ENCODE data around the gene PGLYRP1. TPM values are rescaled to one million over a fixed set of nuclear protein-coding genes. Genes with fewer than 3 reads are reported as not detected.

Gene PGLYRP1
- not detected for total RNA-seq (2021; ENCODE audit: unreplicated experiment)
- not detected in 2 replicates for polyA plus RNA-seq (2012)
- Bru-seq, nascent RNA = not detected
- not detected for BruChase-seq, experiment 1, labeled RNA remaining after a 6-hour chase
- BruChase-seq, experiment 2, labeled RNA remaining after a 2-hour chase = not detected
- long read RNA-seq, partial matches to known transcripts = 0 of 1 reads
- long read RNA-seq, other reads (novel, unspliced or antisense) = 1 of 1 reads

GRCh38 chr19:46022431-46023310, at the start of gene PGLYRP1:
TSS of gene PGLYRP1 (minus strand) at chr19:46023053. CDS start at chr19:46023021, 32 bp downstream.
- POLR2A ChIA-PET = no interaction called here
- no peak for DNase-seq (ENCODE audit: low read depth, low spot score)
- H3K4me2 ChIP-seq (ENCODE audit: low read length) = no peak within 1 kb of the TSS

More at GRCh38 chr19:46022431-46023310, at the start of gene PGLYRP1:
- H3K27me3 ChIP-seq (ENCODE audit: insufficient read depth, low read length) = no peaks in the 10 kb centered on the region
- no peak within 1 kb of the TSS for H3K9ac ChIP-seq (ENCODE audit: low read length)
- no peaks in the 10 kb centered on the region for H3K79me2 ChIP-seq (ENCODE audit: insufficient read depth, low read length)
- CTCF ChIA-PET = interaction anchor here (0.9 kb wide), 1 partner anchor 54 kb away, joined by 4 read pairs; no protein-coding TSS in a partner anchor
- no TSS peak for BruUV-seq (replicated peaks)
- H3K4me3 ChIP-seq (replicated peaks in 1 of 2; ENCODE audit: low read depth in 1 of 2, low read length in 2 of 2) = no peak within 1 kb of the TSS
- no peaks in the 10 kb centered on the region for H3K9me2 ChIP-seq (ENCODE audit: insufficient read depth)
- no peak within 1 kb of the TSS for H2AFZ ChIP-seq (ENCODE audit: low read depth, low read length, poor library complexity, severe bottlenecking)
- H3K9me3 ChIP-seq (ENCODE audit: control insufficient read depth in 1 of 2, insufficient read depth in 1 of 2, low read depth in 1 of 2, low read length in 2 of 2) = no peaks in the 10 kb centered on the region
- H3K27ac ChIP-seq (ENCODE audit: low read depth, low read length) = no peak within 1 kb of the TSS
- H3K4me1 ChIP-seq (ENCODE audit: control insufficient read depth in 1 of 2, insufficient read depth in 2 of 2, low read length in 2 of 2) = peaks cover 0 to 9% of the 10 kb centered on the region in 2 experiments; a peak in 2 of 4 replicates
- 0 out of 4 replicates have a peak, but pooled peaks cover 0 to 4% of the 10 kb centered on the region in 2 experiments for H3K36me3 ChIP-seq (ENCODE audit: control insufficient read depth in 1 of 2, insufficient read depth in 2 of 2, low read length in 2 of 2)
- no peak for ATAC-seq
- intact Hi-C loops (cut with micrococcal nuclease) = no loop called here
- RAD21 ChIA-PET (ENCODE audit: low non-redundant PET in 1 of 2, low total read pairs in 2 of 2, uncharacterized antibody in 2 of 2, unreplicated experiment in 2 of 2) = no interaction called here
- H4K20me1 ChIP-seq (ENCODE audit: insufficient read depth) = no peaks in the 10 kb centered on the region
- TF ChIP-seq EZH2 (IDR thresholded peaks at IDR 0.05) (no peak), ZFX (IDR thresholded peaks at IDR 0.05) (no peak), CEBPB (IDR thresholded peaks at IDR 0.05; ENCODE audit: low read depth) (no peak), ZBTB33 (IDR thresholded peaks at IDR 0.05; ENCODE audit: extremely low read depth, insufficient replicate concordance, low read length) (no peak), ELF1 (IDR thresholded peaks at IDR 0.05; ENCODE audit: borderline replicate concordance, low read depth) (no peak), SRF (IDR thresholded peaks at IDR 0.05; ENCODE audit: low read depth) (no peak), POLR2AphosphoS5 (IDR thresholded peaks at IDR 0.05; ENCODE audit: low read depth, low read length) (no peak), RAD21 (IDR thresholded peaks at IDR 0.05; ENCODE audit: low read depth) (no peak), ATF3 (IDR thresholded peaks at IDR 0.05) (no peak), MAX (IDR thresholded peaks at IDR 0.05) (no peak), EGR1 (IDR thresholded peaks at IDR 0.05; ENCODE audit: low read depth) (no peak)

Data from HCT116 (cell line).